MM.1S (cell line): ENCODE data around the gene SEMA3A.

ENCODE experiments used
- CTCF ChIP-seq: fragments of 300-600 bp; sonication (generic); IDR thresholded peaks from 2 replicates; pipeline ENCODE4 v1.5.1; 2016; ENCODE audit warnings: antibody characterized with exemption, low read length, mixed read lengths
- EZH2 ChIP-seq: fragments of 300-600 bp; sonication (generic); optimal IDR thresholded peaks from 2 replicates; pipeline ENCODE3; 2017; ENCODE audit warnings: low read depth, mild to moderate bottlenecking, antibody characterized with exemption, low read length, mixed read lengths
- EZH2phosphoT487 ChIP-seq: fragments of 300-600 bp; sonication (generic); IDR thresholded peaks from 2 replicates; pipeline ENCODE4 v1.6.1; 2018; ENCODE audit warnings: antibody characterized with exemption, low read length

GRCh38 chr7:83952236-83952635, 242.4 kb downstream of the SEMA3A start:
- TF ChIP-seq CTCF (no peak), EZH2 (no peak), EZH2phosphoT487 (no peak)
